Measurements from ENCODE around the gene ZNF747. TPM values are rescaled to one million over a fixed set of nuclear protein-coding genes. Genes with fewer than 3 reads are reported as not detected.

Gene ZNF747
- 10 to 100 TPM; 14.2 to 15.4 (median 15.2) TPM for total RNA-seq

DNA sequence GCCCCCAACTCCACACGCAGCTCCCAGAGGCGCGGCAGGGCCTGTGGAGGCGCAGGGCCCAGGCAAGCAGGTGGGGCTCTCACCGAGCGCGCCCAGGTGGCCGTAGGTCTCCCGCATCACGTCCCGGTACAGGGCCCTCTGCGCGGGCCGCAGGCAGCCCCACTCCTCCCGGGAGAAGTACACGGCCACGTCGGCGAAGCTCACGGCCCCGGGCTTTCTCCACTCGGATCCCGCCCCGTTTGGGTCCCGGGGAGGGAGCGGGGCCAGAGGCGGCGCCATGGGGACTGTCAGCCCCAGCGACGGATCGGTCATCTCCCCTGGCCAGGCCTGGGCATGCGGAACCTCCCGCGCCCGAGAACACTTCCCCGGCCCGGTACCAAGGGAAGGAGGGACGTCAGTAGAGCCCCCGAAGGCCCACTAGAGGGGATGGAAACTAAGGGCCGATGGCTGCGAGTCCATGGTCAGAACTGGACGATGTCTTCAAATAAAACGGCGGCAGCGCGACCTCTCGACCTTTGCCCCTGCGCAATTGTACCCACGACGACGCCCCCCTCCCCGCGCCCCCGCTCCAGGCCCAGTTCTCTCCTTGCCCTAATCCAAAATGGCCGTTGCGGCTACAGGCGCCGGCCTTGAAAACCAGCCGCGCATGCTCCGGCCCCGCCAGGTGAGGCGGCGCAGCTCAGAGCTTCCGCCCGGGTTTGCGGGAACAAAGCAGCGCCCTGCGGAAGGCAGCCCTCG lies at the start of gene ZNF747:
Gene ZNF747 (minus strand): TSS at position 491 of the 738 bp plus-strand sequence. CDS start 179 bp downstream, at position 312.
- Mint-ChIP-seq H3K36me3 (ENCODE audit: insufficient read depth) (peaks cover 2% of the 10 kb centered on the region), H3K4me3 (peak within 1 kb of the TSS; percentile 89), H3K4me1 (ENCODE audit: low read depth) (peaks cover 33% of the 10 kb centered on the region), H3K9me3 (no peaks in the 10 kb centered on the region), H3K27me3 (ENCODE audit: low read depth) (no peaks in the 10 kb centered on the region)
- ATAC-seq (peak; percentile 81 to 82), DNase-seq (peak; percentile 90)

DNA sequence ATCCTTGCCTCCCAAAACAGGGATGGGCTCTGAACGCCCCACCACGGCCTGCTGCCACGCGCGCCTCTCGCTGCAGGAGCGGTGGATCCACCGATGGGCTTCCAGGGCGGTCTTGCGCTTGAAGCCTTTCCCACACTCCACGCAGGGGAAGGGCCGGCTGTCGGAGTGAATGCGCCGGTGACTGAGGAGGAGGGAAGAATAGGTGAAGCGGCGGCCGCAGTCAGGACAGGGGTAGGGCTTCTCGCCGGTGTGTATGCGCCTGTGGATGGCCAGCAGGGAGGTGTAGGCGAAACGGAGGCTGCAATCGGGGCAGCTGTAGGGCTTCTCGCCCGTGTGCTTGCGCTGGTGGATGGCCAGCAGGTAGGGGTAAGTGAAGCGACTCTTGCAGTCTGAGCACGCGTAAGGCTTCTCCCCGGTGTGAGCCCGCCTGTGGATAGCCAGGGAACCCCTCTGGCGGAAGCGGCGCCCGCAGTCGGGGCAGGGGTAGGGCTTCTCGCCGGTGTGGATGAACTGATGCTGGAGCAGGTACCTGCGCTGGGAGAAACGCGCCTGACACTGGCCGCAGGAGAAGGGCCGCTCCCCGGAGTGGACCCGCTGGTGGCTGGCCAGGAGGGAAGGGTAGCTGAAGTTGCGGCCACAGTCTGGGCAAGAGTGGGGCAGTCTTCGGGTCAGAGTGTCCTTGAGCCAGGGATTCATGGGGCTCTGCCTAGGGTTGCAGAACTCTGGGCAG lies 48.1 kb upstream of the ZNF747 start:
- Mint-ChIP-seq H3K27me3 (ENCODE audit: low read depth) (no peaks in the 10 kb centered on the region), H3K36me3 (ENCODE audit: insufficient read depth) (peaks cover 7% of the 10 kb centered on the region), H3K4me1 (ENCODE audit: low read depth) (peaks cover 24% of the 10 kb centered on the region), H3K9me3 (no peaks in the 10 kb centered on the region), H3K4me3 (no peak overlapping the region)
- ATAC-seq (no peak), DNase-seq (no peak)

DNA sequence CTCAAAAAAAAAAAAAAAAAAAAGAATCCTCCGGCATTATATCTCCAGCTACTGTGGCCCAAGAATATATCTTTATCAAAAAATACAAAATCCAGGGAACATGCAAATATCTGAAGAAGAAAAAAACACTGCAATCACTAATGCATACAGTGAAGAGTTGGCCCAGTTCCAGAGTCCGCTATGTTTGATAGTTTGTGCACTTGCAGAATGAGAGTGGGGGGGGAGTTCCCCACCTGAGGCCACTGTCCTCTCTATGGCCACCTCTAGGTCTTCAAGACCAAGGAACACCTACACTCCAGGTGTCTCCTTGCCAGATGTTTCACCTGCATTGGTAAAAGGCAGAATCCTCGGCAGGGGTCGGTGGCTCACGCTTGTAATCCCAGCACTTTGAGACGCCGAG lies 46.8 kb upstream of the ZNF747 start:
- no peaks in the 10 kb centered on the region for H3K9me3 Mint-ChIP-seq
- no peak for DNase-seq
- peaks cover 22% of the 10 kb centered on the region for H3K4me1 Mint-ChIP-seq (ENCODE audit: low read depth)
- ATAC-seq = no peak
- peaks cover 7% of the 10 kb centered on the region for H3K36me3 Mint-ChIP-seq (ENCODE audit: insufficient read depth)
- no peak overlapping the region for H3K4me3 Mint-ChIP-seq
- H3K27me3 Mint-ChIP-seq (ENCODE audit: low read depth) = no peaks in the 10 kb centered on the region

DNA sequence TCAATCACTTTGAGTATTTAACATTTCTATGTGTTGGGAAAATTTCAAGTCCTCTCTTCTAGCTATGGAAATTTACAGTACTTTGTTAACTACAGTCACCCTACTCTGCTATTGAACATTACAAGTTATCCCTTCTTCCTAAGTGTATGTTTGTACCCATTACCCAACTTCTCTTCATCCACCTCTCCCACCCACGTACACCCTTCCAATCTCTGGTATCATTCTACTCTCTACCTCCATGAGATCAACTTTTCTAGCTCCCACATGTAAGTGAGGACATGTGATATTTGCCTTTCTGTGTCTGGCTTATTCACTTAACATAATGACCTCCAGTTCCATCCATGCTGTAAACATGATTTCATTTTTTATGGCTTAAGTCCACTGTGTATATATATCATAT lies 40.0 kb upstream of the ZNF747 start:
- no peaks in the 10 kb centered on the region for H3K27me3 Mint-ChIP-seq (ENCODE audit: low read depth)
- ATAC-seq (no peak), DNase-seq (no peak)
- no peaks in the 10 kb centered on the region for H3K36me3 Mint-ChIP-seq (ENCODE audit: insufficient read depth)
- peaks cover 18% of the 10 kb centered on the region for H3K4me1 Mint-ChIP-seq (ENCODE audit: low read depth)
- H3K9me3 Mint-ChIP-seq = no peaks in the 10 kb centered on the region
- H3K4me3 Mint-ChIP-seq = no peak overlapping the region

DNA sequence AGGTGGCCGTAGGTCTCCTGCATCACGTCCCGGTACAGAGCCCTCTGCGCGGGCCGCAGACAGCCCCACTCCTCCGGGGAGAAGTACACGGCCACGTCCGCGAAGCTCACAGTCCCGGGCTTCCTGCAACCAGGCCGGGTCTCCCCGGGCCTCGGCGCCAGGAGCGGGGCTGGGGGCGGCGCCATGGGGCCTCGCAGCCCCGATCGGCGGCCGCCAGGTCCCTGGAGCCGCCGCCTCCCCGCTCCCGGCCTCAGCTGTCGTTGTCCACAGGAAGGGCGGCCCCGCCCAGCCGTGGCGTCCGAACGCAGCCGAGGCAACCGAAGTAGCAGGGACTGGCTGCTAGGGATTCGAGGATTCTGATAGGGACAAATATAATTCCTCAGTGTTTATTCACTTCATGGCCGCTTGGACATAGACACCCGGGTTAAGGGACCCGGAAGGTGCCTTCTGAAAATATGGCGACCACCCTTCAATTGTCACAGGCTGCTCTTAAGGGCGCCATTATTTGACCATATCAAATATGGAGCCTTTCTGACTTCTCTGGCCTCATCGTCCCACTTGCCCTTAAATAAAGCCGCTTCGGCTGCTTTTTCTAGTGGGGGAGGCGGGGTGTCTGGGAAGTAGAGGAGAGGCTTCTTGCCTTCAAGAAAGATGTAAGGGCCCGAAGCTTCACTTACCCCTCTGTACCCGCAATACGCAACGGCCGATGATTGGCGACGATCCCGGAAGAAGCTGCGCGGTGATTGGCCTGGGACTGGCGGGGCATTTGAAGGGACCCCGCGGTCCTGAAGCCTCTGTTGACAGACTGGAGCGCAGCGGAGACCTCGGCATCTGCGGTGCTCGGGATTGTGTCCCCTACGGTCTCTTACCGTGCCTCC lies 37.0 kb upstream of the ZNF747 start, which contains the start of gene ZNF688:
Gene ZNF688 (minus strand): TSS at position 270 of the 878 bp plus-strand sequence. CDS start 85 bp downstream, at position 185.
- peak; percentile 92 for DNase-seq

DNA sequence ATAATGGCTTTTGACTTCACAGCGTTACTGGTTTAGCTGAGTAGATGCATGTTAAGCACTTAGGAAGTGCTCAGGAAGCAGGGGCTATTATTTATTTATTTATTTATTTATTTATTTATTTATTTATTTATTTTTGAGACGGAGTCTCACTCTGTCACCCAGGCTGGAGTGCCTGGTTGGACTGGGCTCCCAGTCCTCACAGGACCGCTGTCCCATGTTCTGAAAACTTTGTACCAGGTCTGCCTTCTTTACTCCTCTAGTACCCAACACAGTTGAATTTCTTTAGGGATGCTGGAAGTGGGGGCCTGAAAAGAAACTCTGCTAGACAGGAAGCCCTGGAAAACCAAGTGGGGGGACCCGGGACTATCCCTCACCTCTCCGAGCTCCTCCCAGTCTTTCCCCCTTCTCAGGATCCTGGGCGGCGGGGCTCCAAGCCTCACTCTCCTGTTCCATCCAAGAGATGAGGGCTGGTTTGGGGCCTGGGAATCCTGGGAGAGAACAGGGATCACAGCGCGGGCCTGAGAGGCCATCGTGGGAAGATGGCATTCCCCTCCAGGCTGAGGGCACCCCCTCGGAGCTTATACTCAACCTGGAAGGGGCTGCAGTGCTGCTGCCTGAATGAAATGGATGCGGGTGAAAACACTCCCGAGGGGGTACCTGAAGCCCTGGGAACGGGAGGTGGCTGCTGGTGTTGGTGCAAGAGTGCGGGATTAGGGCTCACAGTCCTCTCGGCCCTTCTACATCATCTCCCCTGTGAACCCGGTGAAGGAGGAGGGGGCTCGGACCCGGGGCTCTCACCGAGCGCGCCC lies 36.2 kb upstream of the ZNF747 start:
- peaks cover 43% of the 10 kb centered on the region for H3K4me1 Mint-ChIP-seq (ENCODE audit: low read depth)
- H3K9me3 Mint-ChIP-seq = no peaks in the 10 kb centered on the region
- no peaks in the 10 kb centered on the region for H3K36me3 Mint-ChIP-seq (ENCODE audit: insufficient read depth)
- H3K27me3 Mint-ChIP-seq (ENCODE audit: low read depth) = no peaks in the 10 kb centered on the region
- no peak for DNase-seq
- peak overlapping the region; percentile 82 for H3K4me3 Mint-ChIP-seq
- ATAC-seq = no peak

More for the DNA sequence above, 37.0 kb upstream of the ZNF747 start, which contains the start of gene ZNF688:
- Mint-ChIP-seq H3K4me3 (peak within 1 kb of the TSS; percentile 82), H3K27me3 (ENCODE audit: low read depth) (no peaks in the 10 kb centered on the region), H3K4me1 (ENCODE audit: low read depth) (peaks cover 35% of the 10 kb centered on the region), H3K9me3 (no peaks in the 10 kb centered on the region), H3K36me3 (ENCODE audit: insufficient read depth) (no peaks in the 10 kb centered on the region)
- ATAC-seq = peak; percentile 80 to 84

DNA sequence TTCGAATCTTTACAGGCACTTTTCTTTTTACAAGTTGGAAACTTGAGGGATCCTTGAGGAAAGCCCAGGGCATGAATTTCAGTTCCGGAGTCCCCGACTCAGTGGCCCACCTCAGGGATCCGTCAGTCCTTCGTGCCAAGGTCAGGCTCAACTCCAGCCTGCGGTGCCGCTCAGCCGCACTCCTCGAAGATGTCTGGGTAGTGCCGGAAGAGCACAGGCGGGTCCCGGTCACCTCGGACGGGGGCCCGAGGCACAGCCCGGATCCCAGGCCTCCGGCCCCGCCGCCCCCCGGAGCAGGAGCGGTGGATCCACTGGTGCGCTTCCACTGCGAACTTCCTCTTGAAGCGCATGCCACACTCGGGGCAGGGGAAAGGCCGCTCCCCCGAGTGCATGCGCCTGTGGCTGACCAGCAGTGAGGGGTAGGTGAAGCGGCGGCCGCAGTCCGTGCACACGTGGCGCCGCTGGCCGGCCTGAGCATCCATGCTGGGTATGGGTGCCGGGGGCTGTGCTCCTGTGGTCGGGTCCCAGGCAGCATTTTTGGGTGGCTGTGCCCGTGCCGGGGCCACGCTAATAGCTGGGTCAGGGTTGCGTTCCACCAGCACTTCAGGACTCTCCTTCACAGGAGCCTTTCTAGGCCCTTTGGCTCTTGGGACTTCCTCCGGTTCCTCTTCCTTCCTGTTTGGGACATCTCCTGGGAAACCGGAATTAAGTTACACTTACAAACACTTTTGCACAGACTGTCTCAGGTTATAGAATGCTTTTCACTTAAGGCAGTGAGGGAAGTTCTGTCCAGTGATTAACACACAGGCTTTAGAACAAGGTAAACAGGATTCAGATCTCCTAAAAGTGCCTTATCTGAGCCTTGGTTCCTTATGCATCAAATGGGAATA lies 35.3 kb upstream of the ZNF747 start:
- Mint-ChIP-seq H3K27me3 (ENCODE audit: low read depth) (no peaks in the 10 kb centered on the region), H3K4me3 (peak overlapping the region; percentile 29), H3K36me3 (ENCODE audit: insufficient read depth) (no peaks in the 10 kb centered on the region), H3K4me1 (ENCODE audit: low read depth) (peaks cover 43% of the 10 kb centered on the region), H3K9me3 (no peaks in the 10 kb centered on the region)
- DNase-seq = no peak
- no peak for ATAC-seq

DNA sequence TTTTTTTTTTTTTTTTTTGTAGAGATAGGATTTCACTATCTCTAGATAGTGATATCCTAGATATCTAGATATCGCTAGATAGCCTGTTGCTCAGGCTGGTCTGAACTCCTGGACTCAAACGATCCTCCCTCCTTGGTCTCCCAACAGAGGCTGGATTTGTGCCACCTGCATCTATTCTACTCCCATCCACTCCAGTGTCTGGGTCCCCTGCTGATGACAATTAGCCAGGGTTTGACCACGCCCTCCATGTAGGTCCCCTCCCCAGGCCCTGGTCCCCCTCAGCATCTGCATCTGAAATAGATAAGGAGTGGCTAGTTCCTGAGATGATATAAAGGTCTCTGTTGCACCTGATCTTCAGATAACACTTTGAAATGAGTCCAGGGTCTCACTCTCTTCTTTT lies 34.6 kb upstream of the ZNF747 start:
- DNase-seq (no peak), ATAC-seq (no peak)
- H3K9me3 Mint-ChIP-seq = no peaks in the 10 kb centered on the region
- H3K4me1 Mint-ChIP-seq (ENCODE audit: low read depth) = peaks cover 43% of the 10 kb centered on the region
- H3K36me3 Mint-ChIP-seq (ENCODE audit: insufficient read depth) = no peaks in the 10 kb centered on the region
- no peaks in the 10 kb centered on the region for H3K27me3 Mint-ChIP-seq (ENCODE audit: low read depth)
- no peak overlapping the region for H3K4me3 Mint-ChIP-seq

DNA sequence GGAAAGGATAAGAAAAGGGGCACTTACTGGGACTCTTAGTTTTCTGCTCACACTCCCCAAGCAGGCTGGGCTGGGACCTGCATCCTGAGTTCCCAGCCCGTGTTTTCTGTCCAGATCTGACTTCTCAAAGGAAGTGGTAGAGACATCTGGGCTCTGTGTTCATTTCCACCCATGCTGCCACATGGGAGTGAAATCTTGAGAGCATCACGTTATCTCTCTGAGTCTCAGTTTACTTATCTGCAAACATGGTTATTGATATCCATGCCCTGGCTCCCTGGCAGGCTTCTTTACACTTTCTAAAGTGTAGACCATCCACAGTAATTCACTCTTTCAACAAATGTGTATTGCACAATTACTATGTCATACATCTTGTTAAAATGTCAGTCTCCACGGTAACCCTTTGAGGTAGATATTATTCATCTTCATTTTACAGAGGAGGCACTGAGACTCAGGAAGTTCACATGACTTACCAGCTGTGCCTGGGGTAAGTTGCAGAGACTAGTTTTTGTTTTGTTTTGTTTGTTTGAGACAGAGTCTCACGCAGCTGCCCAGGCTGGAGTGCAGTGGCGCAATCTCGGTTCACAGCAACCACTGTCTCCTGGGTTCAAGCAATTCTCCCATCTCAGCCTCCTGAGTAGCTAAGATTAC lies 33.5 kb upstream of the ZNF747 start:
- H3K9me3 Mint-ChIP-seq = no peaks in the 10 kb centered on the region
- H3K36me3 Mint-ChIP-seq (ENCODE audit: insufficient read depth) = no peaks in the 10 kb centered on the region
- H3K4me3 Mint-ChIP-seq = peak overlapping the region; percentile 70
- ATAC-seq (peak; percentile 36 to 47), DNase-seq (peak; percentile 32)
- no peaks in the 10 kb centered on the region for H3K27me3 Mint-ChIP-seq (ENCODE audit: low read depth)
- peaks cover 39% of the 10 kb centered on the region for H3K4me1 Mint-ChIP-seq (ENCODE audit: low read depth)

DNA sequence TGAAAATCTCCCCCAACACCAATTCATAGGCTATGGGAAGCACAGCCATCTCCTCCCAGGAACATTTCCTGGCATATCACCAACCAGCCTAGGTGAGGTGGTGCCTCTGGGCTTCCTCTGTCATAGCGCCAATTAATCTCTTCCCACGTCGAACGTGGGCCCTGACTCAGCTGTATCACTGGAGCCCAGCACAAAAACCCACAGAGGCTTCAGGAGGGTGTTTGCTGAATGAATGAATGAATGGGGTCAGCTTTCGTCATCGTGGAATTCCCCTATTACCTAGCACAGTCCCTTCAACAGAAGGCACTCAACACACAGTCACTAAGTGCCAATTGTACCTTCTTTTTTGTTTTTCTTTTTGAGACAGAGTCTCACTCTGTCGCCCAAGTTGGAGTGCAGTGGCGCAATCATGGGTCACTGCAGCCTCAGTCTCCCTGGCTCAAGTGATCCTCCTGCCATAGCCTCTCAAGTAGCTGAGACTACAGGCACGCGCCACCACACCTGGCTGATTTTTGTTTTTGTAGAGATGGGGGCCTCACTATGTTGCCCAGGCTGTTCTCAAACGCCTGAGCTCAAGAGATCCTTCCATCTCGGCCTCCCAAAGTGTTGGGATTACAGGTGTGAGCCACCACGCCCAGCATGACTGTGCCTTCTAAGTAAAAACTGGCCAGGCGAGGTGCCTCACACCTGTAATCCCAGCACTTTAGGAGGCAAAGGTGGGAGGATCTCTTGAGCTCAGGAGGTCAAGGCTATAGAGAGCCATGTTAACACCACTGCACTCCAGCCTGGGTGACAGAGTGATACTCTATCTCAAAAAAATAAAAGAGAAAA lies 32.7 kb upstream of the ZNF747 start:
- peak overlapping the region; percentile 70 for H3K4me3 Mint-ChIP-seq
- peak; percentile 44 to 47 for ATAC-seq

DNA sequence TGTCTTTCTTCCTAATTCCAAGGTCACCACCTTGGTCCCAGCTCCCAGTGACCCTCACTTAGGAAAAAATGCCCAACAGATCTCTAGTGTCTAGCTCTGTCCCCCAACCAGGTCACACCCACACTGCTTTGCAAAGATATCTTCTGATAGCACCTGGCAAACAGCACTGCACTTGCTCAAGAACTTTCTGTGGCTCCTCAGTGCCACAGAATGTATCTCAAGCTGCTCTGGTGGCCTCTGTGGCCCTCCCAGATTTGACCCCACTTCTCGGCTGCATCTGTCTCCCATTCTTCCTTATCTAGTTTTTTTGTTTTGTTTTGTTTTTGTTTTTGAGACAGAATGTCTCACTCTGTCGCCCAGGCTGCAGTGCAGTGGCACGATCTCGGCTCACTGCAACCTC lies 31.9 kb upstream of the ZNF747 start:
- Mint-ChIP-seq H3K9me3 (no peaks in the 10 kb centered on the region), H3K36me3 (ENCODE audit: insufficient read depth) (no peaks in the 10 kb centered on the region), H3K4me3 (no peak overlapping the region), H3K27me3 (ENCODE audit: low read depth) (no peaks in the 10 kb centered on the region), H3K4me1 (ENCODE audit: low read depth) (peaks cover 36% of the 10 kb centered on the region)
- ATAC-seq (no peak), DNase-seq (no peak)

More for the DNA sequence above, 32.7 kb upstream of the ZNF747 start:
- Mint-ChIP-seq H3K27me3 (ENCODE audit: low read depth) (no peaks in the 10 kb centered on the region), H3K36me3 (ENCODE audit: insufficient read depth) (no peaks in the 10 kb centered on the region), H3K9me3 (no peaks in the 10 kb centered on the region), H3K4me1 (ENCODE audit: low read depth) (peaks cover 39% of the 10 kb centered on the region)
- peak; percentile 62 for DNase-seq

DNA sequence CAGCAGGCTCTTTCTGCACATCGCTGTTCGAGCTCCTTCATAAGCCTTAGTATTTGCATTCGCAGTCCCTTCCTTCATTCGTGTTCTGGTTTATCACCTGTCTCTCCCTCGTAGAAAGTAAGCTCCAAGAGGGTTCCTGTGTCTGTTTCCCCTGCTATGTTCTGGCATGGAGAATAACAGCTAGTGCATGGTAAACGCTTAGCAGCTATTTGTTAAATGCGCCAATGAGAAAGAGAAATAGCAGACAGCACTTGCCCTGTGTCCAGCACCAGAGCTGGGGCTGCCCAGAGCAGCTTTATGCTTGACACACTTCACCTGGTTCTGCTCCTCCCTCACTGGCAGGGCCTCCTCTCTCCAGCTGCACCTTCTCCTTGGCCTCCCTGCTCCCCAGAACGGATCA lies 31.3 kb upstream of the ZNF747 start:
- H3K27me3 Mint-ChIP-seq (ENCODE audit: low read depth) = no peaks in the 10 kb centered on the region
- ATAC-seq (no peak), DNase-seq (no peak)
- no peak overlapping the region for H3K4me3 Mint-ChIP-seq
- H3K9me3 Mint-ChIP-seq = no peaks in the 10 kb centered on the region
- no peaks in the 10 kb centered on the region for H3K36me3 Mint-ChIP-seq (ENCODE audit: insufficient read depth)
- H3K4me1 Mint-ChIP-seq (ENCODE audit: low read depth) = peaks cover 38% of the 10 kb centered on the region
